Activated T-cell treated with anti-CD3 and anti-CD28 coated beads for 48 hours (primary cell): ENCODE results near the gene CDK10.
"Not testable (repeated sequence)": the region's sequence is repeated elsewhere in the genome, so short reads cannot be mapped to it uniquely, and the experiment has no call there.

Experiments used
- DNase-seq: peaks from one replicate; pipeline ENCODE4 v3.0.0-alpha.2; 2020; ENCODE audit warnings: low read depth

Gene CDK10

DNA sequence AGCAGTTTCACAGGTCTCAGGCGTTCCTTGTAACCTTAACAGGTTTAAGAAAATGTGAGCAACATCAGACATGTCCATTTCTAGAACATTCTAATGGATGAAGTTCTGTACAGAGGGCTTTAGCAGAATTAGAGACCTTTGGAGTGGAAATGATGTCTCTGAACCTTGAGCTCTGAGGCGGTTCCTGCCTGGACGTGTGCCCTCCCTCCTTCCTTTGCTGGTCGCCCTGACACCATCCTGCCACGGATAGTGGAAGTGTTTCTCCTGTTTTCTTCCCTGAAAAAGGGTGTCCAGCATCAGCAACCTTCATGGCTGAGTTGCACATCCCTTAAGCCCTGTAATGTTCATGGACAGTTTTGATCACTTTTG, 17.7 kb upstream of the CDK10 start:
- DNase-seq, result no peak

DNA sequence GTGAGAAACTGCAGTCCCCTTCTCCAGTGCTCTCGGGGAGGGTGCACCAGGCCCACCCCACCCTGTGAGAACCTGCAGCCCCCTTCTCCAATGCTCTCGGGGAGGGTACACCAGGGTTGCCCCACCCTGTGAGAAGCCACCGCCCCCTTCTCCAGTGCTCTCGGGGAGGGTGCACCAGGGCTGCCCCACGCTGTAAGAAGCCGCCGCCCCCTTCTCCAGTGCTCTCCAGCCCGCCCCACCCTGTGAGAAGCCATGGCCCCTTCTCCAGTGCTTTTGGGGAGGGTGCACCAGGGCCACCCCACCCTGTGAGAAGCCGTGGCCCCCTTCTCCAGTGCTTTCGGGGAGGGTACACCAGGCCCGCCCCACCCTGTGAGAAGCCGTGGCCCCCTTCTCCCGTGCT, 16.7 kb upstream of the CDK10 start:
- DNase-seq, result no peak

DNA sequence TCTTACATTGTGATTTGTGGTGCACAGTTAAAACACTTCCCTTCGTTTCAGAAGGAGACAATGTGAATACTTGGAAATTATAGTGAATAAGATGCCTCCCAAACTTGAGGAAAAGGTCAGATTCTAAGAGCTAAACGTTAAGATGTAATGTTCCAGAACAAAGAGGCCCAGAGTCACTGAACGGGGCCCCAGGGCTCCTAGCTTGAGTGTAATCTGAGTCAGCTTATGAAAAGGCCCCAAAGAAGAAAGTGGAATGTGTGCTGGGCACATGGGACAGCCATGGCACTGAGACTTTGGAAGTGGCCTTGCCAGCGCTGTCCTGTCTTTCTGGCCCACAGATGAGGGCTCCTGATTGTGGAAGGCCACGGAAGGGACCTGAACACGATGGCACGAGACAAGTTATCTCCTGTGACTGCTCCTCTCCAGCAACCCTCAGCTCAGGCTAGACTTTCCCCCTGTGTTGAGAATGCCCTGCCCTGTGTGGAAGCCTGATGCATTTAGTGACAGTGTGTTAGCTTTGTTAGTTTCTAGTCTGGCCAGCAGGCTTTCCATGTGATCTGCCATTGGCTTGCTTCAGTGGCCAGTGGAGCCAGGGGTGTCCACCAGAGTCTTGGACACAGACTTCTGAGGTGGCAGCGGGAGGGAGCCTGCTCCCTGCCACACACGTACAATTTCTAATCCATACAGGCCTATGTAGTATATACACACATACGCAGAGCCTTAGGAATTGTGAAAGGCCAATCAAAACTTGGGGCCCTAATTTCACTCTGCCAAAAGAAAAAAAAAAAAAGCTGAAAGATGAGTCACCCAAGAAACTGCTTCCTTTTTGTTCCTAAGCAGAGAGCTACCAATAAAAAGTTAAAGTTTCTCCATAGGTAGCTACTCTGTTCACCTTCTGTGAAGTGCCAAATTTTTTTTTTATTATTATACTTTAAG, 15.7 kb upstream of the CDK10 start:
- no peak for DNase-seq

DNA sequence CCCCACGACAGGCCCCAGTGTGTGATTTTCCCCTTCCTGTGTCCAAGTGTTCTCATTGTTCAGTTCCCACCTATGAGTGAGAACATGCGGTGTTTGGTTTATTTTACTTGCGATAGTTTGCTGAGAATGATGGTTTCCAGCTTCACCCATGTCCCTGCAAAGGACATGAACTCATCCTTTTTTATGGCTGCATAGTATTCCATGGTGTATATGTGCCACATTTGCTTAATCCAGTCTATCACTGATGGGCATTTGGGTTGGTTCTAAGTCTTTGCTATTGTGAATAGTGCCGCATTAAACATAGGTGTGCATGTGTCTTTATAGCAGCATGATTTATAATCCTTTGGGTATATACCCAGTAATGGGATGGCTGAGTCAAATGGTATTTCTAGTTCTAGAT, 14.9 kb upstream of the CDK10 start:
- not testable (repeated sequence) for DNase-seq

DNA sequence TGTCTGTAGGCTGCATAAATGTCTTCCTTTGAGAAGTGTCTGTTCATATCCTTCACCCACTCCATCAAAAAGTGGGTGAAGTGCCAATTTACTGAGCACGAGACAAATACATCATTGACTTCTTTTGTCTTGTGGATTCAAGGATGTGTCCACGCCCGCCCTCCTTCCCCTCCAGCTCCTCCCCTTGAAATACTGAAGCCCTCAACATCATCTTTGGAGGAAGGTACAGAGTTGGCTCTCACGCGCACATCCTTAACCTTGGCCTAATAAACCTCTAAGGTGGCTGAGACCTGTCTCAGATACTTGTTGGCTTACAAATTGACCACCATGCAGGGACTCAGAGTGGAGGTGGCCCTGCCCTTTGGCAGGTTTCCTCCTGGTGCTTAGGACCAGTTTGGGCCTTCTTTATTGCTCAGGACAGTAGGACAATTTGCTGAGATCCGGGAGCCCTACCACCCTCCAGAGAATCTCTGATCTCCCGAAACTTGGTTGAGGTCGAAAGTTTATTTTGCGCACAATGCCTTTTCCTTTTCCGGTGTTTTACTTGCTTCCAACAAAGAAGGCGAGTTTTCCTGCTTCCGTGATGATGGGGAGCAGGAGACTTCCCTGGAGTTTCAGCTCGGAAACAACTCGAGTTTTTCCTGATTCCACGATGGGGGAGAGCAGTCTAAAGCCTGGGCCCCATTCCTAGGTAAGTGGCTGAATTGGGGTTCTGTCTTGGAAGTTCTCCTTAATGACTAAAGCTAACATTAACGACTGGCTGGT, 14.1 kb upstream of the CDK10 start:
- no peak for DNase-seq

DNA sequence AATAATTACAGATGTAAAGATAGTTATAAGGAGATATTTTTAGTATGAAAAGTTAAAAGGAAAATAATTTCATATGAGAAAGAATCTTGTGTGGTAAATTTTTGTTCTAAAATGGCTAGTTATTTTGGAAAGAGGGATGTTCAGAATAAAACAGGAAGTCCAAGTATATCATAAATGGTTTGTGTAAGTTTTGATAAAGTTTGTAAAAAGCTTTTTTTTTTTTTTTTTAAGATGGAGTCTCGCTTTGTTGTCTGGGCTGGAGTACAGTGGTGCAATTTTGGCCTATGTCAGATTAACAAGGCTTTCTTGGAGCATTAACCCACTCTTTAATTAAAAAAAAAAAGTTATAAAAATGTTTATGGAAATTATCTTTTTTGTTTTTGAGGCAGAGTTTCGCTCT, 8.2 kb upstream of the CDK10 start:
- no peak for DNase-seq

DNA sequence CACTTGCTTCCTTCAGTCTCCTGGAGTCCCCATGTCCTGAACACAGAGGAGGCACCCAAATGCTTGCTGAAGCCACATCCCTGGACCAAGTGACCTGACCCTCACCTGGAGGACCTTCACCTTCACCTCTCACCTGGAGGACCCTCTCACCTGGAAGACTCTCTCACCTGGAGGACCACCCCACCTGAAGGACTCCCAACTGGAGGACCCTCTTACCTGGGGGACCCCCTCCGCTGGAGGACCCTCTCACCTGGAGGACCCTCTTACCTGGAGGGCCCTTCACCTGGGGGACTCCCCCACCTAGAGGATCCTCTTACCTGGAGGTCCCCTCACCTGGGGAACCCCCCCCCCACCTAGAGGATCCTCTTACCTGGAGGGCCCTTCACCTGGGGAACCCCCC, 573 bp upstream of the CDK10 start:
- no peak for DNase-seq

DNA sequence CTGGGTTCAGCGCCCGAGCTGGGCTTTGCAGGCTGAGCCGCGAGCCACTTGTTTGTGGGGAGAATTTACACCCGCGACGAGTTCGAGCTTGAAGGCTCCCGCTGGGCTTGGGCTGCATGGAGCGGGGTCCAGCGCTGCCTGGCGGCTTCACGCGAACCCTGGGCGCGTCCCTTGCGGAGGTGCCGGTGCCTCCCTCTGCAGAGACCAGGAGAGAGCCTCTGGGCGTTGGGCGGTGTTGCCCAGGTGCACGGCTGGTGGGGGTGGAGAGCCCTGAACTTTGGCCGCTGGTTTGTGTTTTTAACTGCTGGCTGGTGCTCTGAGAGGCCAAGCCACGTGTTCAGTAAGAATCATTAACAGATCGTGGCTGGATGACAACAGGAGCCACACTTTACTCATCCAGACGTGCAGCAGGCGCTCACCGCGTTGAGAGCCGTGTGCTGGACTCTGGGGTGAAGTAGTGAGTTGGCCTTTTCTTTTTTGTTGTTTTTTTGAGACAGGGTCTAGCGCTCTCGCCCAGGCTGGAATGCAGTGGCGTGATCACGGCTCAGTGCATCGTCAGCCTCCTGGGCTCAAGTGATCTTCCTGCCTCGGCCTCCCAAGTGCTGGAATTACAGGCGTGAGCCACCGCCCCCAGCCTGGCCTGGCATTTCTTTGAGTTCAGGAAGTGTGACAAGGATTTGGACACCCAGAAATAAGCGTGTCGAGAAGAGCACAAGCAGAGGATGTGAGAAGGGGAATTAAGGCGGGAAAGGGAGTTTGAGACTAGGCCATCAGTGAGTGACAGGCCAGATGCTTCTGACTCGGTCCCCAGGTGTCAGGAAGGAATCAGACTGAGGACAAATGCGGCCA, 827 bp downstream of the CDK10 start:
- no peak for DNase-seq

DNA sequence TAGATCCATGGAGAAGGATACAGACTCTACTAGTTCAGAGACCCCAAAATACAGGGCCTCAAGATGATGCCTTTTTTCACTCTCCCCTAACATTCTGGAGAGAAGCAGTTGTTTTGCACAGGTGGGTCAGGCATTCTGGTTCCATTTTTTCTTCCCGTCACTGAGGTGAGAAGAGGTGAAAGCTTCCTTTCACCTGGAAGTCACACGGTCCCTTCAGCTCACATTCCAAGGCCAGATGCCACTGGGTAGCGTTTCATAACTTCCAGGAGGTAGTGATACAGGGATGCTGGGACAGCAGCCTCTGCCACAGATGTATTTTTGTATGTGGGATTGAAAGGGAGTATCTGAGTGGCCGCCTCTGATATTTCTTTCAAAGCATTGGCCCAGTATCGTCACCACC, 1.9 kb downstream of the CDK10 start:
- no peak for DNase-seq

DNA sequence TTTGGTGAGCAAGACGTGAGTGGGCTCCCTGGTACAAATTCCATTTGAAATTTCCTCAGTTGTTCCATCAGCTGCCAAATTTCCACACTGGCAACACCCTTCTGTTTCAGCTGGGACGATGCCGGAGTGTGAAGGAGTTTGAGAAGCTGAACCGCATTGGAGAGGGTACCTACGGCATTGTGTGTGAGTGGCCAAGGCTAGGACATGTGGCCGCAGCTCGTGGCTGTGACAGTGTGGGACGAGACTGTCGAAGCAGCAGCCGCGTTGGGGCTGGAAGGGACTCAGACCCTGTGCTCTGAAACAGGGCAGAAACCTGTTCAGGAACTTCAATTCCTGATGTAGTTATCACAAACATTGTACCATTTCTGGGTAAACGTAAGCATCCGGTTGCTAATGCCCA, 2.7 kb downstream of the CDK10 start:
- DNase-seq, result no peak

DNA sequence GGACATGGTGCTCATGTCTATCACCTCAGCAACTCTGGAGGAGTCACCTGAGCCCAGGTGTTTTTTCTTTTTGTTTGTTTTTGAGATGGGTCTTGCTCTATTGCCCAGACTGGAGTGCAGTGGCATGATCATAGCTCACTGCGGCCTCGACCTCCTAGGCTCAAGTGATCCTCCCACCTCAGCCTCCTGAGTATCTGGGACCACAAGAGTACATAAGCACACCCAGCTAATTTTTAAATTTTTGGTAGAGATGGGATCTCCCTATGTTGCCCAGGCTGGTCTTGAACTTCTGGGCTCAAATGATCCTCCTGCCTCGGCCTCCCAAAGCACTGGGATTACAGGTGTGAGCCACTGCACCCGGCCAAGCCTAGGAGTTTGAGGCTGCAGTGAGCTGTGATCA, 3.1 kb downstream of the CDK10 start:
- DNase-seq, result not testable (repeated sequence)

DNA sequence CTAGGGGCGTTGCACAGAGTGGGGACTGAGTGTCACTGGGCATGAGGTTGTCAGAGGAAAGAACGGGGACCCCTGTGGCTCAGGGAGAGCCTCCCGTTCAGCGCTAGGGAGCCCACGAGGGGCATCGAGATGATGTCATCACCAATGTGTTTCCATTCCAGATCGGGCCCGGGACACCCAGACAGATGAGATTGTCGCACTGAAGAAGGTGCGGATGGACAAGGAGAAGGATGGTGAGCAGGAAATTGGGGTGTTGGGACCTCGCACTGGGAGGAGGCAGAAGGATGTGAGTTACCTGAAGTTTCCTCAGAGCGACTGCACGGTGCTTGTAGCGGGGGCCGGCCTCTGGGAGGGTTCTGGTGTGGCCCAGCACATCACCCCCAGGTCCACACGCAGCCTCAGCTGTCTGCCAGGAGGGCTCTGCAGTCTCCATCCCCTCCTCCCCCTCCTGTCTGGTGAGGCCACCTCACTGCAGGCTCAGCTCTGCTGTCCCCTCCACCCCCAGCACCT, 4.0 kb downstream of the CDK10 start:
- no peak for DNase-seq

DNA sequence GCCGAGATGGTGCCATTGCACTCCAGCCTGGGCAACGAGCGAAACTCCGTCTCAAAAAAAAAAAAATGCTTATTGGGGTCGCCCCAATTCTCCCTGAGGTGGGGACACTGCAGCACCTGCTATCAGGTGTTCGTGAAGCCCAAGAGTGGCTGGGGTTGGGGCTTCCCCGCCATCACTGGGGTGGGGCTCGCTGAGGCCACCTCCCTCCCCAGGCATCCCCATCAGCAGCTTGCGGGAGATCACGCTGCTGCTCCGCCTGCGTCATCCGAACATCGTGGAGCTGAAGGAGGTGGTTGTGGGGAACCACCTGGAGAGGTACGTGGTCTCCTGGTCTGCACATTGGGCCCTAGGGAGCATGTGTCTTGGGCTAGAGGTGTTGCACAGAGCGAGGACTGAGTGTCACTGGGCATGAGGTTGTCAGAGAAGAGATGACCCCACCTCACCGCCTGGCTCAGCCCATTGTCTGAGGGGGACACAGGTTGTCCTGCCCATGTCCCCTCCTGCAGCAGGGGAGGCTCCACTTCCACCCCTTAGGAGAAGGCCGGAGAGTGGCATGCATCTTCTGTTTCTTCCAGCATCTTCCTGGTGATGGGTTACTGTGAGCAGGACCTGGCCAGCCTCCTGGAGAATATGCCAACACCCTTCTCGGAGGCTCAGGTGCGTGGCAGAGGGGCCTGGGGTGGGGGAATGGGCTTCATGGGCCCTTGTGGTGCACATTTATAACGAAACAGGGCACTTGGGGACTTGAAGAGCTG, 4.9 kb downstream of the CDK10 start:
- no peak for DNase-seq

DNA sequence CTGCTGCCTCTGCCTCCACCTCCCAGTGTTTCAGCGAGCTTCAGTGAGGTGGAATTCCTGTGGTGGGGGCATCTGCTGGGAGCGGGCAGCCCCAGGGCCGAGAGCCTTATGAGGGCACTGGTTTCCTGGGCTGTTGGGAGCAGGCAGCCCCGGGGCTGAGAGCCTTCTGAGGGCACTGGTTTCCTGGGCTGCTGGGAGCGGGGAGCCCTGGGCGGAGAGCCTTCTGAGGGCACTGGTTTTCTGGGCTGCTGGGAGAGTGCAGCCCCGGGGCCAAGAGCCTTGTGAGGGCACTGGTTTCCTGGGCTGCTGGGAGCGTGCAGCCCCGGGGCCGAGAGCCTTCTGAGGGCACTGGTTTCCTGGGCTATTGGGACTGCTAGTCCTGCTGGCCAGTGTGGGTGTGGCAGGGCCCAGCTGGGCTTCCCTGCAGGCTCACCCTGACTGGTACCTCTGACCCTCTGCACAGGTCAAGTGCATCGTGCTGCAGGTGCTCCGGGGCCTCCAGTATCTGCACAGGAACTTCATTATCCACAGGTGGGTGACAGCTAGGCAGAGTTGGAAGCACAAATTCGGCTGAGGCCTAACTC, 5.6 kb downstream of the CDK10 start:
- no peak for DNase-seq

DNA sequence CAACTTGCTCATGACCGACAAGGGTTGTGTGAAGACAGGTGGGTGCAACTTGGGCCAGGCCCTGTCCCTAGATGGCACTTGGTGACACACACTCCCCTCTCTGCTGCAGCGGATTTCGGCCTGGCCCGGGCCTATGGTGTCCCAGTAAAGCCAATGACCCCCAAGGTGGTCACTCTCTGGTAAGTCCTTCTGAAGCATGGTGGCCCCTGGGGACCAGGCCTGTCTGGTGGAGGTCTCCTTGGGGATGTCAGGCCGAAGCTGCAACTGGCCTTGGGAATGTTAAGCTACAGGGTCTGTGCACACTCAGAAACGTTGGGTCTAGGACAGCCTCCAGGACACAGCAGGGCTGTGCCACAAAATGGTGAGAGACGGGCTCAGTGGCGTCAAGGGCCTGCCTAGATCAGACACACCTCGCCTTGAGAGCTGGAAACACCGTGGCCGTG, 6.8 kb downstream of the CDK10 start:
- no peak for DNase-seq

DNA sequence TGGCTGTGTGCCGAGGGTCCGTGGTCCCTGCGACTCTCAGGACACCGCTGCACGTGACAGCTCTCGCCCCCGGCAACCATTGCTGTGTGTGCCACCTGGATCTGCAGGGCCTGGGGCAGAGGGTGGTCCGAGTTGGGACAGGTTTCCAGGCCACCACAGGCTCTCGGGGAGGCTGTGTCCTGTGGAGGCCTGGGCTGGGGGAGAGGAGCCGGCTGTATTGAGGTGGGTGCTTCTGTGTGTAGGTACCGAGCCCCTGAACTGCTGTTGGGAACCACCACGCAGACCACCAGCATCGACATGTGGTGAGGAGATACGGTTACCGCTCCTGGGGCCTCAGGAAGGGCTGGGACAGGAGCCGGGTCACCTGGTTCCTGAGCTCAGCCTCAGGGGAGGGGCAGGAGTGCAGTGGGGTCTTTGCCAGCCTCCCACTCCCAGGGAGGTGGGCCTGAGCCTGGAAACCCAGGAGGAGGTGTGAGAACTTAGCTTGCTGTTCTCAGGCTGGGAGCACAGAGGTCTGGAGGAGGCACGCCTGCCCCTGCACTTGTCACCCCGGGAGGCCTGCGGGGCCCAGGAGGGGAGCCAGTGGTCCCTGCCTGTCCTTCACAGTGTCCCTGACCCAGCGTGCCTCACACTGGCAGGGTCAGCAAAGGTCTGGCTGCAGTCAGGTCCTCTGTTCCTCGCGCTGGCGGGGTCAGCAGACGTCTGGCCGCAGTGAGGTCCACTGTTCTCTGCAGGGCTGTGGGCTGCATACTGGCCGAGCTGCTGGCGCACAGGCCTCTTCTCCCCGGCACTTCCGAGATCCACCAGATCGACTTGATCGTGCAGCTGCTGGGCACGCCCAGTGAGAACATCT, 7.7 kb downstream of the CDK10 start:
- DNase-seq, result no peak

DNA sequence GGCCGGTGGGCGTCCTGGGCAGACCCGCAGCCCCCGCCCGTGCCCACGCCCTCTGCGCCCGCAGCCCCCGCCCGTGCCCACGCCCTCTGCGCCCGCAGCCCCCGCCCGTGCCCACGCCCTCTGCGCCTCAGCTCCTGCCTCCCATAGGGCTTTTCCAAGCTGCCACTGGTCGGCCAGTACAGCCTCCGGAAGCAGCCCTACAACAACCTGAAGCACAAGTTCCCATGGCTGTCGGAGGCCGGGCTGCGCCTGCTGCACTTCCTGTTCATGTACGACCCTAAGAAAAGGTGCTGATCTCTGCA, 8.2 kb downstream of the CDK10 start:
- not testable (repeated sequence) for DNase-seq

DNA sequence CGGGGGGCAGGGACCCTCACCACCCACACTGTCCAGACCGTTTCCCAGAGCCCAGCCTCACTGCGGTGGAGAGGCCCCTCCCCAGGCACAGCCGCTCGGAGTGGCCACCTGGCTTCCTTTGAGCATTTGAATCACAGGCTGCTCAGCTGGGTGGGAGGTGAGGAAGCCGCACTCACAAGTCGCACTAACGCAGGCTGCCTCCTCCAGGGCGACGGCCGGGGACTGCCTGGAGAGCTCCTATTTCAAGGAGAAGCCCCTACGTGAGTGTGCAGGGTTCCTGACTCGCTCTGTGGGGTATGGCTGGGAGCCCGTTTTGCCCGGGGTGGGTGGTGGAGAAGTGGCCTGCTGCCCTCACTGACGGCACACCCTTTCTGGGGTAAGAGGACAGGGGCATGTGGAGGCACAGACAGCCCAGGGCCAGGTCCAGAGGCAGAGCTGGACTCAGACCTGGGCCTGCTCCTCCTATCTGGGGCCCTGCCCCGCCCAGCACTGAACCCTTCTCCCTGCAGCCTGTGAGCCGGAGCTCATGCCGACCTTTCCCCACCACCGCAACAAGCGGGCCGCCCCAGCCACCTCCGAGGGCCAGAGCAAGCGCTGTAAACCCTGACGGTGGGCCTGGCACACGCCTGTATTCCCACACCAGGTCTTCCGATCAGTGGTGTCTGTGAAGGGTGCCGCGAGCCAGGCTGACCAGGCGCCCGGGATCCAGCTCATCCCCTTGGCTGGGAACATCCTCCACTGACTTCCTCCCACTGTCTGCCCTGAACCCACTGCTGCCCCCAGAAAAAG, 8.8 kb downstream of the CDK10 start:
- DNase-seq, result no peak

DNA sequence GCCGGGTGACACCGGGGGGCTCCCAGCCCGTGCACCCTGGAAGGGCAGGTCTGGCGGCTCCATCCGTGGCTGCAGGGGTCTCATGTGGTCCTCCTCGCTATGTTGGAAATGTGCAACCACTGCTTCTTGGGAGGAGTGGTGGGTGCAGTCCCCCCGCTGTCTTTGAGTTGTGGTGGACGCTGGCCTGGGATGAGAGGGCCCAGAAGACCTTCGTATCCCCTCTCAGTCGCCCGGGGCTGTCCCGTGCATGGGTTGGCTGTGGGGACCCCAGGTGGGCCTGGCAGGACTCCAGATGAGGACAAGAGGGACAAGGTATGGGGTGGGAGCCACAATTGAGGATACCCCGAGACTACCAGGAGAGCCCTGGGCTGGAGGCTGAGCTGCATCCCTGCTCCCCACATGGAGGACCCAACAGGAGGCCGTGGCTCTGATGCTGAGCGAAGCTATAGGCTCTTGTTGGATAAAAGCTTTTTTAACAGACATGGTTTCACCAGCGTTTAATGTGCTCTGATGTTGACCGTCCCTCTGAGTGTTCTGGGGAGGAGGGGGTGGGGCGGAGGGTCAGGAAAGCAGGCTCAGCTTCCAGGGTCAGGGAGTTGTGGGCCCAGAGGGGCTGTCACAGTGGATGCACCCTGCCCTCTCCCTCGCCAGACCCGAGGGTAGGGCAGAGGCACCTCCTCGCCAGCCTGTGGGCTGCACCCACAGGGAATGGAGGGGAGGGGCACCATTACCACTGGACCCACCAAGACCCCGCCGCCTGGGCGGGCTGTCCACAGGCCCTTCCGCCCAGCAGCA, 9.6 kb downstream of the CDK10 start:
- DNase-seq, result no peak
